Endothelial cell of coronary artery (primary cell): ENCODE measurements around the gene THSD7A. TPM values are rescaled to one million over a fixed set of nuclear protein-coding genes. Genes with fewer than 3 reads are reported as not detected.

ENCODE experiments used
- total RNA-seq: library from RNA; depleted of rRNA; stranded (reverse); fragments of >200 nt; gene quantifications from 2 replicates; pipeline ENCODE4 v1.2.3, GENCODE V29; 2014

Gene THSD7A, protein sequence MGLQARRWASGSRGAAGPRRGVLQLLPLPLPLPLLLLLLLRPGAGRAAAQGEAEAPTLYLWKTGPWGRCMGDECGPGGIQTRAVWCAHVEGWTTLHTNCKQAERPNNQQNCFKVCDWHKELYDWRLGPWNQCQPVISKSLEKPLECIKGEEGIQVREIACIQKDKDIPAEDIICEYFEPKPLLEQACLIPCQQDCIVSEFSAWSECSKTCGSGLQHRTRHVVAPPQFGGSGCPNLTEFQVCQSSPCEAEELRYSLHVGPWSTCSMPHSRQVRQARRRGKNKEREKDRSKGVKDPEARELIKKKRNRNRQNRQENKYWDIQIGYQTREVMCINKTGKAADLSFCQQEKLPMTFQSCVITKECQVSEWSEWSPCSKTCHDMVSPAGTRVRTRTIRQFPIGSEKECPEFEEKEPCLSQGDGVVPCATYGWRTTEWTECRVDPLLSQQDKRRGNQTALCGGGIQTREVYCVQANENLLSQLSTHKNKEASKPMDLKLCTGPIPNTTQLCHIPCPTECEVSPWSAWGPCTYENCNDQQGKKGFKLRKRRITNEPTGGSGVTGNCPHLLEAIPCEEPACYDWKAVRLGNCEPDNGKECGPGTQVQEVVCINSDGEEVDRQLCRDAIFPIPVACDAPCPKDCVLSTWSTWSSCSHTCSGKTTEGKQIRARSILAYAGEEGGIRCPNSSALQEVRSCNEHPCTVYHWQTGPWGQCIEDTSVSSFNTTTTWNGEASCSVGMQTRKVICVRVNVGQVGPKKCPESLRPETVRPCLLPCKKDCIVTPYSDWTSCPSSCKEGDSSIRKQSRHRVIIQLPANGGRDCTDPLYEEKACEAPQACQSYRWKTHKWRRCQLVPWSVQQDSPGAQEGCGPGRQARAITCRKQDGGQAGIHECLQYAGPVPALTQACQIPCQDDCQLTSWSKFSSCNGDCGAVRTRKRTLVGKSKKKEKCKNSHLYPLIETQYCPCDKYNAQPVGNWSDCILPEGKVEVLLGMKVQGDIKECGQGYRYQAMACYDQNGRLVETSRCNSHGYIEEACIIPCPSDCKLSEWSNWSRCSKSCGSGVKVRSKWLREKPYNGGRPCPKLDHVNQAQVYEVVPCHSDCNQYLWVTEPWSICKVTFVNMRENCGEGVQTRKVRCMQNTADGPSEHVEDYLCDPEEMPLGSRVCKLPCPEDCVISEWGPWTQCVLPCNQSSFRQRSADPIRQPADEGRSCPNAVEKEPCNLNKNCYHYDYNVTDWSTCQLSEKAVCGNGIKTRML (N-terminal part only)
- total RNA-seq: 21.1 and 47.2 TPM in 2 replicates

DNA sequence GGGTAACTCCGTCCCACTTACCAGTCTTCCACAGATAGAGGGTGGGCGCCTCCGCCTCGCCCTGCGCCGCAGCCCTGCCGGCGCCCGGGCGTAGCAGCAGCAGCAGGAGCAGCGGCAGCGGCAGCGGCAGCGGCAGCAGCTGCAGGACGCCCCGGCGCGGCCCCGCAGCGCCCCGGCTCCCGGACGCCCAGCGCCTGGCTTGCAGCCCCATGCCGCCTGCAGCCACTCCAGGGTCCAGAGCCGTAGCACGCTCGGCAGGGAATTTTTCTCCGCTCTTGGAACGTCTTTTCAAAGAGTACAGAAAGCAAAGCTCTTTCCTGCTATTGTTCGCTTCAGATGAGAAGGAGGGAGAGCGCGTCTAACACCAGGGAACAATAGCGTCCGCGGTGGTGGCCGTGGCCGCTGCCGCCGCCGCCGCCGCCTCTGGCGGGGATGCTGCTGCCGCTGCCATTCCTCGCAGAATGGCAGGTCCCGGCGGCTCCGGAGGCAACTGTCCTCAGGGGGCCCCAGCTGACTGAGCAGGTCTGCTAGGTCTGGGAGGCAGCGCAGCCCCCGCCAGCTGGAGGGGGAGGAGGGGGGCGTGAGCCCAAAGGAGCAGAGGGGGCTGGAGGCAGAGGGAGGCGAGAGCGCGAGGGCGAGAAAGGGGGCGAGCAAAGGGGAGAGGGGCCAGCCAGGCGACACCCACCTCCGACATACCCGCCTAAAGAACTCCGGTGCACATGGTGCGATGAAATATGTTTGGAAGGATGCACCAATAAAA is at the start of gene THSD7A:
Gene THSD7A (minus strand): TSS at position 463 of the 760 bp plus-strand sequence. CDS start 252 bp downstream, at position 211.

